CD14-positive monocyte (primary cell): ENCODE measurements around the gene CFAP299. TPM values are rescaled to one million over a fixed set of nuclear protein-coding genes. Genes with fewer than 3 reads are reported as not detected.

Experiments used
- DNase-seq, 3 donors: peaks; one replicate each; pipeline ENCODE4 v3.0.0-alpha.2; 2011 to 2022
- H2AFZ ChIP-seq: 2 replicates; pipeline ENCODE4 v1.6.0; 2012; ENCODE audit warnings: mild to moderate bottlenecking, low read depth, low read length, inconsistent platforms; ENCODE audit not compliant: insufficient read depth, poor library complexity, severe bottlenecking
- H3K27ac ChIP-seq, 2 donors: 1 replicate in 1 of 2; 2 replicates in 1 of 2; pipeline ENCODE4 v1.5.1; 2012 to 2013; ENCODE audit warnings: low read length in 2 of 2, control low read depth in 1 of 2, inconsistent platforms in 1 of 2, low read depth in 1 of 2, mild to moderate bottlenecking in 1 of 2
- H3K27me3 ChIP-seq, 2 donors: one replicate each; pipeline versions ENCODE4 v1.6.0 to v1.6.1; 2011 to 2013; ENCODE audit warnings: low read length in 2 of 2; ENCODE audit not compliant: control insufficient read depth in 2 of 2, insufficient read depth in 2 of 2
- H3K36me3 ChIP-seq, 2 donors: replicated peaks in 1 of 2; 1 replicate in 1 of 2; 2 replicates in 1 of 2; pipeline versions ENCODE4 v1.5.1 to v1.6.1; 2012 to 2013; ENCODE audit warnings: low read length in 2 of 2, control low read depth in 1 of 2, inconsistent platforms in 1 of 2, mild to moderate bottlenecking in 1 of 2; ENCODE audit not compliant: insufficient read depth in 2 of 2, control insufficient read depth in 1 of 2
- H3K4me1 ChIP-seq, 2 donors: 1 replicate in 1 of 2; 2 replicates in 1 of 2; pipeline versions ENCODE4 v1.5.1 to v1.6.1; 2012 to 2013; ENCODE audit warnings: low read length in 2 of 2, control low read depth in 1 of 2, inconsistent platforms in 1 of 2, mild to moderate bottlenecking in 1 of 2, moderate library complexity in 1 of 2; ENCODE audit not compliant: insufficient read depth in 2 of 2, control insufficient read depth in 1 of 2
- H3K4me2 ChIP-seq: replicated peaks from 2 replicates; pipeline ENCODE3; 2012; ENCODE audit warnings: low read length, moderate library complexity, mild to moderate bottlenecking; ENCODE audit not compliant: poor library complexity, severe bottlenecking; ENCODE audit errors: extremely low read depth
- H3K4me3 ChIP-seq, 3 experiments: fragments of 200-600 bp in 1 of 3; sonication (generic) in 1 of 3; replicated peaks in 1 of 3; 1 replicate in 2 of 3; 2 replicates in 1 of 3; pipeline ENCODE4 v1.5.1; 2011 to 2013; ENCODE audit warnings: low read length in 3 of 3, mild to moderate bottlenecking in 3 of 3, control low read depth in 2 of 3, low read depth in 2 of 3, inconsistent platforms in 1 of 3, moderate library complexity in 1 of 3
- H3K79me2 ChIP-seq: 2 replicates; pipeline ENCODE4 v1.6.0; 2012; ENCODE audit warnings: mild to moderate bottlenecking, control low read depth, inconsistent platforms, low read length, moderate library complexity; ENCODE audit not compliant: insufficient read depth
- H3K9ac ChIP-seq: 2 replicates; pipeline ENCODE4 v1.6.0; 2017; ENCODE audit warnings: low read length, mild to moderate bottlenecking; ENCODE audit not compliant: insufficient read depth, poor library complexity, severe bottlenecking
- H3K9me3 ChIP-seq, 2 donors: replicated peaks in 1 of 2; 1 replicate in 1 of 2; 2 replicates in 1 of 2; pipeline versions ENCODE4 v1.5.1 to v1.6.1; 2012 to 2013; ENCODE audit warnings: low read length in 2 of 2, control low read depth in 1 of 2; ENCODE audit not compliant: control insufficient read depth in 1 of 2, insufficient read depth in 1 of 2
- H4K20me1 ChIP-seq: 2 replicates; pipeline ENCODE4 v1.6.0; 2012; ENCODE audit warnings: mild to moderate bottlenecking, low read length, control low read depth, moderate library complexity; ENCODE audit not compliant: insufficient read depth
- H3K27ac Mint-ChIP-seq, 7 donors: one replicate each; pipeline ENCODE4 v1.8.0; 2020; ENCODE audit warnings: mild to moderate bottlenecking in 7 of 7, mixed read lengths in 7 of 7, moderate library complexity in 6 of 7, inconsistent platforms in 2 of 7
- H3K27me3 Mint-ChIP-seq, 3 donors: one replicate each; pipeline ENCODE4 v1.8.0; 2021 to 2022; ENCODE audit warnings: low read depth in 3 of 3, mild to moderate bottlenecking in 3 of 3, mixed read lengths in 3 of 3, moderate library complexity in 3 of 3, inconsistent platforms in 1 of 3
- H3K36me3 Mint-ChIP-seq, 2 donors: one replicate each; pipeline ENCODE4 v1.8.0; 2020; ENCODE audit warnings: mixed read lengths in 2 of 2, inconsistent platforms in 1 of 2, mild to moderate bottlenecking in 1 of 2
- H3K4me1 Mint-ChIP-seq: one replicate; pipeline ENCODE4 v1.8.0; 2020; ENCODE audit warnings: mild to moderate bottlenecking, mixed read lengths
- H3K4me3 Mint-ChIP-seq, 2 donors: one replicate each; pipeline ENCODE4 v1.8.0; 2020; ENCODE audit warnings: mild to moderate bottlenecking in 2 of 2, mixed read lengths in 2 of 2, moderate library complexity in 1 of 2
- H3K9me3 Mint-ChIP-seq, 7 donors: one replicate each; pipeline ENCODE4 v1.8.0; 2020 to 2022; ENCODE audit warnings: mixed read lengths in 7 of 7, mild to moderate bottlenecking in 6 of 7, moderate library complexity in 6 of 7, inconsistent platforms in 2 of 7
- CTCF ChIP-seq: fragments of 200-600 bp; IDR thresholded peaks from one replicate; pipeline ENCODE4 v1.8.0; 2022; ENCODE audit warnings: antibody characterized with exemption, mild to moderate bottlenecking
- WGBS: methylation state at CpG from one replicate; pipeline ENCODE4 v1.1.5; 2013; ENCODE audit warnings: missing lambda C conversion rate; ENCODE audit not compliant: insufficient coverage; 5-methylcytosine and 5-hydroxymethylcytosine counted together
- intact Hi-C, 2 donors: fragments of 100-400 bp; cut with micrococcal nuclease; formaldehyde crosslinking; loops; one replicate each; pipeline versions ENCODE4 v1.15.0 to v1.15.1; 2023
- polyA plus RNA-seq, 3 donors: library from polyadenylated mRNA; depleted of rRNA in 1 of 3; unstranded in 2 of 3; stranded (reverse) in 1 of 3; fragments of 300-500 nt in 2 of 3; fragments of >200 nt in 1 of 3; fragmentation: Illumina TruSeq in 2 of 3; gene quantifications; 1 replicate in 2 of 3; 2 replicates in 1 of 3; pipeline ENCODE4 v1.2.3, GENCODE V29; 2012 to 2021

CFAP299 gene
- polyA plus RNA-seq, 3 donors: not detected

- no peaks in the 10 kb centered on the region for H3K4me1 Mint-ChIP-seq
- Histone ChIP-seq H4K20me1 (no peaks in the 10 kb centered on the region), H3K4me1 (no peaks in the 10 kb centered on the region), H3K27ac (no peak overlapping the region), H3K4me2 (no peak overlapping the region), H3K79me2 (no peaks in the 10 kb centered on the region), H3K4me3 (no peak overlapping the region), H3K9me3 (no peaks in the 10 kb centered on the region), H3K27me3 (no peaks in the 10 kb centered on the region), H2AFZ (no peak overlapping the region), H3K36me3 (no peaks in the 10 kb centered on the region), H3K9ac (no peak overlapping the region)
- intact Hi-C loops: no loop called here
- H3K27ac Mint-ChIP-seq: no peak overlapping the region
- H3K9me3 Mint-ChIP-seq: peaks cover 0 to 6% (median 0%) of the 10 kb centered on the region in 7 donors
- H3K36me3 Mint-ChIP-seq: no peaks in the 10 kb centered on the region
- TF ChIP-seq CTCF: no peak
- no peaks in the 10 kb centered on the region for H3K27me3 Mint-ChIP-seq
- H3K4me3 Mint-ChIP-seq: no peak overlapping the region
- DNase-seq: no peak
- WGBS: no CpG with 5 or more reads among the region's 1 CpG
Measured at GRCh38 chr4:80578001-80578400, 242.5 kb downstream of the CFAP299 start.

DNA sequence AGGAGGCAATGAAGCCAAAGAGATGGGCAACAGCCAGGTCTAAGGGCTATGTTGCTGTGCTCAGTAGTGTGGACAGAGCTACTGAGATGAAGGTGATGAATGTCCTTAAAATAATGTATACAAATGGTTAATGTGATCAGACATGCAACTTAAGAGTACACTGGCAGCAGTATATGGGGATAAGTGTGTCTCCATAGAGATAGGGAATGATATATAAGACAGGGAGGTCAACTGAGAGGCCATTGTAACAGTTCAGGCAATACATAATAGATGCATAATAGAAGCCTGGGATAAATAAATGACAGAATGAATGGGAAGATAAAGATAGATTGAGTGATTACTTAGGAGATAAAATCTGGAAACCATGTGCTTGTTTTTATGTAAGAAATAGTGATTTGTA lies 250.0 kb downstream of the CFAP299 start:
- H4K20me1 ChIP-seq: no peaks in the 10 kb centered on the region
- no peaks in the 10 kb centered on the region for H3K4me1 ChIP-seq
- H3K27ac Mint-ChIP-seq: no peak overlapping the region
- no peaks in the 10 kb centered on the region for H3K79me2 ChIP-seq
- no peaks in the 10 kb centered on the region for H3K4me1 Mint-ChIP-seq
- no peak overlapping the region for H3K4me3 ChIP-seq
- H3K36me3 ChIP-seq: no peaks in the 10 kb centered on the region
- H3K9me3 ChIP-seq: no peaks in the 10 kb centered on the region
- DNase-seq: no peak
- H3K4me3 Mint-ChIP-seq: no peak overlapping the region
- no peak overlapping the region for H3K9ac ChIP-seq
- peaks cover 0 to 1% (median 0%) of the 10 kb centered on the region in 3 donors for H3K27me3 Mint-ChIP-seq
- H2AFZ ChIP-seq: no peak overlapping the region
- no peak overlapping the region for H3K27ac ChIP-seq
- intact Hi-C loops: no loop called here
- TF ChIP-seq CTCF: no peak
- peaks cover 0 to 2% (median 0%) of the 10 kb centered on the region in 7 donors for H3K9me3 Mint-ChIP-seq
- no peaks in the 10 kb centered on the region for H3K36me3 Mint-ChIP-seq
- H3K4me2 ChIP-seq: no peak overlapping the region
- no peaks in the 10 kb centered on the region for H3K27me3 ChIP-seq
